NCI-H1417 treated with DMSO at 0.1 percent for 48 hours (cell line): Measurements from ENCODE around the gene RAB11FIP3.
"Not testable (repeated sequence)": the region's sequence is repeated elsewhere in the genome, so short reads cannot be mapped to it uniquely, and the experiment has no call there.

ENCODE experiments used
- DNase-seq: peaks from one replicate; lab custom pipeline; 2025; lab: John Stamatoyannopoulos, UW

The RAB11FIP3 gene

GRCh38 chr16:494676-495075 lies 69.2 kb downstream of the RAB11FIP3 start:
- not testable (repeated sequence) for DNase-seq

- no peak for DNase-seq
These were observed 69.8 kb downstream of the RAB11FIP3 start for GRCh38 chr16:495127-495748.

GRCh38 chr16:496097-496886 lies 70.8 kb downstream of the RAB11FIP3 start:
- no peak for DNase-seq

GRCh38 chr16:497258-497657 lies 71.8 kb downstream of the RAB11FIP3 start:
- no peak for DNase-seq

GRCh38 chr16:499924-500323 lies 74.5 kb downstream of the RAB11FIP3 start:
- no peak for DNase-seq

- no peak for DNase-seq
These were observed 75.3 kb downstream of the RAB11FIP3 start for GRCh38 chr16:500709-501108.

- no peak for DNase-seq
These were observed 76.9 kb downstream of the RAB11FIP3 start for GRCh38 chr16:502179-502943.

- DNase-seq: no peak
These were observed 78.0 kb downstream of the RAB11FIP3 start for GRCh38 chr16:503150-504071.

GRCh38 chr16:505479-506245 lies 80.2 kb downstream of the RAB11FIP3 start:
- DNase-seq: no peak

GRCh38 chr16:506246-506546 lies 80.7 kb downstream of the RAB11FIP3 start:
- DNase-seq: no peak

- not testable (repeated sequence) for DNase-seq
These were observed 82.1 kb downstream of the RAB11FIP3 start for GRCh38 chr16:507527-507926.

GRCh38 chr16:507996-508395 lies 82.5 kb downstream of the RAB11FIP3 start:
- DNase-seq: no peak

GRCh38 chr16:508884-509736 lies 83.7 kb downstream of the RAB11FIP3 start:
- DNase-seq: no peak

GRCh38 chr16:510066-510825 lies 84.8 kb downstream of the RAB11FIP3 start:
- DNase-seq: no peak

GRCh38 chr16:512802-513201 lies 87.4 kb downstream of the RAB11FIP3 start:
- DNase-seq: no peak

GRCh38 chr16:513950-514349 lies 88.5 kb downstream of the RAB11FIP3 start:
- DNase-seq: no peak

- DNase-seq: no peak
These were observed 89.9 kb downstream of the RAB11FIP3 start for GRCh38 chr16:515175-515938.

- no peak for DNase-seq
These were observed 90.4 kb downstream of the RAB11FIP3 start for GRCh38 chr16:515939-516226.

- no peak for DNase-seq
These were observed 90.9 kb downstream of the RAB11FIP3 start for GRCh38 chr16:516301-516700.
